ENCODE data around the gene TMOD1. TPM values are rescaled to one million over a fixed set of nuclear protein-coding genes. Genes with fewer than 3 reads are reported as not detected.

Gene TMOD1
- total and polyA plus RNA-seq, 11 donors = 96.4 to 201 (median 158) TPM

DNA sequence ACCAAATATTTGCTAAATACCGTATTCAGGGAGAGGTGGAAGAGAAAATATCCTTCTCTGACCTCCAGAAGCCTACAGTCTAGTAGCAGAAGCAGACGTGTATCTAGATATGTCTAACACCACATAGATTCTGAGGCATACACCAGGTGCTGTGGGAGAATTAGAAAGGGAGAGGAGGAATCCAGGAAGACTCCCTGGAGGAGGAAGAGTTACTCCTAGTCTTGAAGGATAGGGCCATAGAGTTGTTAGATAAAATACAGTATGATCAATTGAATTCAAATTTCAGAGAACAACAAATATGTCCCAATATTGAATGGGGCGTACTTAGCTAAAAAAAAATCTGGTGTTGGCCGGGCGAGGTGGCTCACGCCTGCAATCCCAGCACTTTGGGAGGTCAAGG is 58.7 kb downstream of the TMOD1 start:
- no peak for TF ChIP-seq CTCF (IDR thresholded peaks at IDR 0.05)
- Histone ChIP-seq H3K27me3 (no peaks in the 10 kb centered on the region), H3K4me3 (no peak overlapping the region), H3K36me3 (peaks cover 0 to 2% (median 0%) of the 10 kb centered on the region in 9 donors), H3K4me1 (peaks cover 4 to 88% (median 59%) of the 10 kb centered on the region in 12 donors), H3K27ac (peak overlapping the region in 3 of 12 donors; percentile 16 to 54 (median 39)), H3K9me3 (no peaks in the 10 kb centered on the region)
- intact Hi-C loops (cut with DNase I) = loop anchor here in 3 of 10 donors (5.0 to 10.0 kb wide), 2 partner anchors 37 to 55 kb away; partner anchors contain the start of gene TMOD1 (in 1 of the 3)
- 80 to 93% (median 84%) methylated on average over 6 of the region's 6 CpGs for WGBS, 4 donors
- DNase-seq (no peak), ATAC-seq (no peak)

DNA sequence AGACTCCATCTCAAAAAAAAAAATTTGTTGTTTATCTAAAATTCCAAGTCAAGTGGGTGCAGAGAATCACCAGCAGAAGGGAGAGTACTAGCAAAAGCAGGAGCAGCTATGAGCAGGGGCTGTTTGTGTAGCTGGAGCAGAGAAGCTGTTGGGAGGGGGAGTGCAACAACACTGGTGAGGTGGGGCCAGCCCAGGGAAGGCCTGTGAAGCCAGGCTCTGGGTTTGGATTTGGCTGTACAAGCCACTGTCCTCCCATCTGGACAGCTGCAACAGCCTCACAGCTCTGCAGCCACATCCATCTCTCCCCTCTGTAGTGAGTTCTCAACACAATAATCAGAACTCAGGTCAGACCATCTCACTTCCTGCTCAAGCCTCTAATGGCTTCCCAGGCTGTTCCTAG is 59.4 kb downstream of the TMOD1 start:
- DNase-seq = no peak
- TF ChIP-seq CTCF (IDR thresholded peaks at IDR 0.05) (no peak), POLR2A (IDR thresholded peaks at IDR 0.05) (no peak)
- peak overlapping the region in 4 of 12 donors; percentile 9 to 54 (median 34) for H3K27ac ChIP-seq
- H3K4me3 ChIP-seq = no peak overlapping the region
- intact Hi-C loops (cut with DNase I) = loop anchor here in 3 of 10 donors (5.0 to 10.0 kb wide), 2 partner anchors 36 to 56 kb away; partner anchors contain the start of gene TMOD1 (in 1 of the 3)
- H3K4me1 ChIP-seq = peaks cover 4 to 82% (median 54%) of the 10 kb centered on the region in 12 donors
- H3K36me3 ChIP-seq = peaks cover 0 to 9% (median under 1%) of the 10 kb centered on the region in 9 donors
- H3K27me3 ChIP-seq = no peaks in the 10 kb centered on the region
- H3K9me3 ChIP-seq = no peaks in the 10 kb centered on the region
- no peak for ATAC-seq

- DNase-seq (no peak), ATAC-seq (no peak)
- H3K9me3 ChIP-seq = no peaks in the 10 kb centered on the region
- peaks cover 4 to 78% (median 49%) of the 10 kb centered on the region in 12 donors for H3K4me1 ChIP-seq
- intact Hi-C loops (cut with DNase I) = loop anchor here in 3 of 10 donors (5.0 to 10.0 kb wide), 2 partner anchors 36 to 57 kb away; partner anchors contain the start of gene TMOD1 (in 1 of the 3)
- TF ChIP-seq POLR2A (IDR thresholded peaks at IDR 0.05) = no peak
- no peak for TF ChIP-seq CTCF (IDR thresholded peaks at IDR 0.05)
- H3K27me3 ChIP-seq = no peaks in the 10 kb centered on the region
- H3K4me3 ChIP-seq = no peak overlapping the region
- H3K36me3 ChIP-seq = peaks cover 0 to 15% (median 3%) of the 10 kb centered on the region in 9 donors
- peak overlapping the region in 3 of 12 donors; percentile 9 to 54 (median 36) for H3K27ac ChIP-seq
- 68 to 86% (median 70%) methylated on average over 3 of the region's 3 CpGs for whole genome bisulfite sequencing, 4 donors
These were observed 60.0 kb downstream of the TMOD1 start for GRCh38 chr9:97561501-97561900.

DNA sequence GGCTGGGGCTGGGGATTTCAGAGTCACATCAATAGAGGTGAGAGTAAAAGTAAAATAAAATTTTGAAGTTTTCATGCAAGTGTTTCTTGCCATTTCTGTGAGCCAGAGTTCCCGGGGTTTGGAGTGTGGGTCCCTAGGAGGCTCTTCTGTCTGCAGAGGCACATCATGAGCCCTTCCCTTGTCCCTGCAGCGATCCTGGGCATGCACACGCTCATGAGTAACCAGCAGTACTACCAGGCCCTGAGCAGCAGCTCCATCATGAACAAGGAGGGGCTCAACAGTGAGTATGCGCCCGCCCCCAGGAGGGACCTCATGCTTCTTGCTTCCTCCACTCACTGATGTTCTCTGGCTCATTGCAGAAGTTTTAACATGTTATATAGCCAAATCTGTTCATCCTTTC is 61.1 kb downstream of the TMOD1 start:
- ATAC-seq (no peak), DNase-seq (no peak)
- H3K27ac ChIP-seq = peak overlapping the region in 6 of 12 donors; percentile 7 to 71 (median 29)
- TF ChIP-seq CTCF (IDR thresholded peaks at IDR 0.05) (no peak), POLR2A (IDR thresholded peaks at IDR 0.05) (no peak)
- 85 to 91% (median 88%) methylated on average over 5 of the region's 5 CpGs for WGBS, 4 donors
- H3K36me3 ChIP-seq = peaks cover 0 to 25% (median 7%) of the 10 kb centered on the region in 9 donors
- H3K4me3 ChIP-seq = no peak overlapping the region
- H3K27me3 ChIP-seq = no peaks in the 10 kb centered on the region
- peaks cover 4 to 70% (median 38%) of the 10 kb centered on the region in 12 donors for H3K4me1 ChIP-seq
- H3K9me3 ChIP-seq = no peaks in the 10 kb centered on the region
- intact Hi-C loops (cut with DNase I) = loop anchor here in 3 of 10 donors (5.0 to 10.0 kb wide), 2 partner anchors 35 to 58 kb away; partner anchors contain the start of gene TMOD1 (in 1 of the 3)
